GM21381 (cell line): ENCODE results near the gene EFCC1.

Experiments
- ATAC-seq: cut with Tn5 transposase; IDR thresholded peaks from one replicate; pipeline ENCODE4 v1.9.1; 2021; ENCODE audit warnings: mild to moderate bottlenecking, moderate library complexity; ENCODE audit not compliant: unreplicated experiment

EFCC1 gene

GRCh38 chr3:129030611-129031010, 29.5 kb downstream of the EFCC1 start:
- no peak for ATAC-seq

- no peak for ATAC-seq
Measured at GRCh38 chr3:129031476-129032215, 30.5 kb downstream of the EFCC1 start.

- ATAC-seq, result no peak
Measured at GRCh38 chr3:129032716-129033115, 31.6 kb downstream of the EFCC1 start.

- ATAC-seq, result no peak
Measured at GRCh38 chr3:129033151-129033550, 32.0 kb downstream of the EFCC1 start.

- ATAC-seq, result no peak
Measured at GRCh38 chr3:129033633-129034321, 32.7 kb downstream of the EFCC1 start.

GRCh38 chr3:129034642-129035041, 33.5 kb downstream of the EFCC1 start:
- no peak for ATAC-seq

- no peak for ATAC-seq
Measured at GRCh38 chr3:129035360-129036221, 34.5 kb downstream of the EFCC1 start.

- ATAC-seq, result no peak
Measured at GRCh38 chr3:129036222-129037092, 35.4 kb downstream of the EFCC1 start.

GRCh38 chr3:129037093-129037419, 36.0 kb downstream of the EFCC1 start:
- no peak for ATAC-seq

GRCh38 chr3:129038121-129038855, 37.2 kb downstream of the EFCC1 start:
- ATAC-seq, result no peak

GRCh38 chr3:129039271-129040038, 38.4 kb downstream of the EFCC1 start:
- ATAC-seq, result no peak

- no peak for ATAC-seq
Measured at GRCh38 chr3:129040039-129040336, 38.9 kb downstream of the EFCC1 start.

- no peak for ATAC-seq
Measured at GRCh38 chr3:129040579-129041300, 39.6 kb downstream of the EFCC1 start.

- no peak for ATAC-seq
Measured at GRCh38 chr3:129045675-129046036, 44.6 kb downstream of the EFCC1 start.

GRCh38 chr3:129046037-129046731, 45.1 kb downstream of the EFCC1 start:
- no peak for ATAC-seq

GRCh38 chr3:129046732-129047552, 45.8 kb downstream of the EFCC1 start:
- ATAC-seq, result no peak

GRCh38 chr3:129047553-129047839, 46.4 kb downstream of the EFCC1 start:
- no peak for ATAC-seq
